ENCODE data around the gene GOLGA8S.
"Not testable (repeated sequence)": the region's sequence is repeated elsewhere in the genome, so short reads cannot be mapped to it uniquely, and the experiment has no call there.

Gene GOLGA8S

DNA sequence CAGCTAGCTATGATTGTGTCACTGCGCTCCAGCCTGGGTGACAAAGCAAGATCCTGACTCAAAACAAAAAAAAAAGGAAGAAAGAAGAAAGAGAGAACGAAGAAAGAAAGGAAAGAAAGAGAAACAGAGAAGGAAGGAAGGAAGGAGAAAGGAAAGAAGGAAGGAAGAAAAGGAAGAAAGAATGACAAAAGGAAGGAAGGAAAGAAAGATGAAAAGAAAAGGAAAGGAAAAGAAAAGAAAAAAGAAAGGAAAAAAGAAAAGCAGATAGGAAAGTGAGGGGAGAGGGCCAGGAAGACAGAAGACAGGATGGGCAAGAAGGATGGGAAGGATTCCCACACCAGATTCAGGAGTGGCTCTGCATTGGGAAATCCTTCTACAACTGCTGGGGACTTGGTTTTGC is 47.6 kb downstream of the GOLGA8S start:
- Histone ChIP-seq H3K27me3 (ENCODE audit: control insufficient read depth, insufficient read depth, low read length) (no peaks in the 10 kb centered on the region), H3K36me3 (ENCODE audit: control insufficient read depth, insufficient read depth, low read length) (no peaks in the 10 kb centered on the region), H3K9ac (ENCODE audit: low read length) (no peak overlapping the region), H3K9me3 (ENCODE audit: control insufficient read depth, low read length) (no peaks in the 10 kb centered on the region), H3K4me1 (ENCODE audit: control insufficient read depth, insufficient read depth, low read length) (no peaks in the 10 kb centered on the region), H3K4me3 (ENCODE audit: low read length) (no peak overlapping the region)

DNA sequence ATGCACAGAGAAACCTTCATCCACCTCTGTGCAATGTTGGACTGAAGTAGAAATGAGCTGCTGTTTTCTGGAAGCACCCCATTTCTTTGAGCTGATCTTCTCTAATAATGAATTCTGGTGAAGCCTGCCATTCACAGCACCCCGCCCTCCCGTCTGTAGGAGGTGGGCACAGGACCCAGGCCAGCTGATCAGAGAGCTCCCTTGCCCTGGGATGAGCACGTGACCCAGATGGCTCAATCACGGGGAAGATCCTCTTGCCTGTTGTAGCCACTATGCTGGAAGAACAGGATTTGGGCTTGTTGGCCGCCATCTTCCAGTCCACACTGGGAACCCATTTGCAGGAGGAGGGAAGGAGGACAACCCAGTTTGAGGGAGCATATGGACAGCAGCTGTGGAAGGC is 48.0 kb downstream of the GOLGA8S start:
- H3K4me3 ChIP-seq (ENCODE audit: low read length) = no peak overlapping the region
- no peaks in the 10 kb centered on the region for H3K4me1 ChIP-seq (ENCODE audit: control insufficient read depth, insufficient read depth, low read length)
- no peaks in the 10 kb centered on the region for H3K27me3 ChIP-seq (ENCODE audit: control insufficient read depth, insufficient read depth, low read length)
- no peaks in the 10 kb centered on the region for H3K36me3 ChIP-seq (ENCODE audit: control insufficient read depth, insufficient read depth, low read length)
- H3K9me3 ChIP-seq (ENCODE audit: control insufficient read depth, low read length) = no peaks in the 10 kb centered on the region
- no peak overlapping the region for H3K9ac ChIP-seq (ENCODE audit: low read length)

DNA sequence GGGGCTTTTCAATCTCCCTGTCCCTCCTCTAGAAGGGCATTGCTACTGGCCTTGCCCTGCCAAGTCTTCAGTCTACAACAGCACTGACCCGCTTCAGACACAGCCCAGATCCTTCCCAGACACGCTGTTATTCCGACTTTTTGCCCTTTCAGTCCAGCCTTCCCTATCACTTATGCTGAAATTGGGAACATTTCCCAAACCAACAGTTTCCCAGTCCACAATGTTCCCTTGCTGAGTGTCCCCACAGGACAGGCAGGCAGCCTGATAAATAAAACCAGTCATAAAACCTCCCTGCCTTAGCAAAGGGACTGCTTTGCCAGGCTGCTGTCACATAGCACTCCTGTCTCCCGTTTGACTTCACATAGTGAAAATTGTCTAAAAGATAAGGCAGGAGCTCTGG is 49.0 kb downstream of the GOLGA8S start:
- Histone ChIP-seq H3K4me3 (ENCODE audit: low read length) (no peak overlapping the region), H3K27me3 (ENCODE audit: control insufficient read depth, insufficient read depth, low read length) (no peaks in the 10 kb centered on the region), H3K4me1 (ENCODE audit: control insufficient read depth, insufficient read depth, low read length) (no peaks in the 10 kb centered on the region), H3K9ac (ENCODE audit: low read length) (no peak overlapping the region), H3K9me3 (ENCODE audit: control insufficient read depth, low read length) (no peaks in the 10 kb centered on the region), H3K36me3 (ENCODE audit: control insufficient read depth, insufficient read depth, low read length) (no peaks in the 10 kb centered on the region)

DNA sequence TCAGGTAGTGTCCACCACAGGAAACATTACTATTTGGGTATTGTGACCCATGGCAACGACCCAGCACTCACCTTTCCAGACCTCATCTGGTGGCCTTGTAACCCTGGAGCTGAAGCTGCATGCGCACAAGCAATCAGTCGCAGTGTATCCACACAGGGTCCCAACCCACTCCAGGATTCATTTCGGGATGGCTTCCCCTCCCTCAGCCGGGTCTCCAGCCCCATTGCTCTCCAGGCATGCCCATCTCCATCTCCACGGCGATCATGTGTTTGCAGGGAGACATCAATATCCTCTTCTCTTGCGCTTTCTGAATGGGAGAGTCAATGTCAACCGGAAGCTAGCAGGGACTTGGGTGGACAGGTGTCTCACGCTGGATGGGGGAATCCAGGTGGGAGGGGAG is 57.3 kb downstream of the GOLGA8S start:
- Histone ChIP-seq H3K9ac (ENCODE audit: low read length) (no peak overlapping the region), H3K9me3 (ENCODE audit: control insufficient read depth, low read length) (no peaks in the 10 kb centered on the region), H3K36me3 (ENCODE audit: control insufficient read depth, insufficient read depth, low read length) (no peaks in the 10 kb centered on the region), H3K27me3 (ENCODE audit: control insufficient read depth, insufficient read depth, low read length) (no peaks in the 10 kb centered on the region), H3K4me3 (ENCODE audit: low read length) (no peak overlapping the region), H3K4me1 (ENCODE audit: control insufficient read depth, insufficient read depth, low read length) (no peaks in the 10 kb centered on the region)

DNA sequence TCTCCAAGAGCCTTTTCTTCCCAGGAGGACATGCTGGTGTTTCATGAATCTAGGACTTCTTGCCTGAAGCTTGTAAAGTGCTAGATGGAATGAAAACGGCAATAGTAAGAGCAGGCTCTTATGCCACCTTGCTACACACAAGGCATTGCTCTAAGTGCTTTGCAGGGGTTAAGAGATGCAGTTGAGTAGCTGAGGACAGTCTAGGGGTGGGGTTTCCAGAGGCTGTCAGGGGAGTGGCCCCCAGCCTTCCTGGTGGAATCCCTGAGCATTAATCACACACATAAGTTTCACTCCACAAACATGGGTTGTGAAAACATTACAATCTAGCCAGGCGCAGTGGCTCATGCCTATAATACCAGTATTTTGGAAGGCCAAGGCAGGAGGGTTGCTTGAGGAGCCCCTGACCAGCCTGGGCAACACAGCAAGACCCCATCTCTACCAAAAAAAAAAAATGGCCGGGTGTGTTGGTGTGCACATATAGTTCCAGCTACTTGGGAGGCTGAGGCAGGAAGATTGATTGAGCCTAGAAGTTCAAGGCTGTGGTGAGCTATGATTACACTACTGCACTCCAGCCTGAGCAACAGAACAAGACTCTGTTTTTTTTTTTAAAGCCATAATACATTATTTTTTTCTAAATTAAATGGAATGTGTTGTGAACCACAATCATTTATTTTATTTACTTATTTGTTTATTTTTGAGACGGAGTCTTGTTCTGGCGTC is 58.5 kb downstream of the GOLGA8S start:
- not testable (repeated sequence) for H3K9ac ChIP-seq (ENCODE audit: low read length); H3K9me3 ChIP-seq (ENCODE audit: control insufficient read depth, low read length); H3K4me1 ChIP-seq (ENCODE audit: control insufficient read depth, insufficient read depth, low read length); H3K36me3 ChIP-seq (ENCODE audit: control insufficient read depth, insufficient read depth, low read length); H3K4me3 ChIP-seq (ENCODE audit: low read length); H3K27me3 ChIP-seq (ENCODE audit: control insufficient read depth, insufficient read depth, low read length)

Measured in mucosa of stomach (tissue), 1 donor.